ENCODE data around the gene B3GALT6.

B3GALT6 gene

DNA sequence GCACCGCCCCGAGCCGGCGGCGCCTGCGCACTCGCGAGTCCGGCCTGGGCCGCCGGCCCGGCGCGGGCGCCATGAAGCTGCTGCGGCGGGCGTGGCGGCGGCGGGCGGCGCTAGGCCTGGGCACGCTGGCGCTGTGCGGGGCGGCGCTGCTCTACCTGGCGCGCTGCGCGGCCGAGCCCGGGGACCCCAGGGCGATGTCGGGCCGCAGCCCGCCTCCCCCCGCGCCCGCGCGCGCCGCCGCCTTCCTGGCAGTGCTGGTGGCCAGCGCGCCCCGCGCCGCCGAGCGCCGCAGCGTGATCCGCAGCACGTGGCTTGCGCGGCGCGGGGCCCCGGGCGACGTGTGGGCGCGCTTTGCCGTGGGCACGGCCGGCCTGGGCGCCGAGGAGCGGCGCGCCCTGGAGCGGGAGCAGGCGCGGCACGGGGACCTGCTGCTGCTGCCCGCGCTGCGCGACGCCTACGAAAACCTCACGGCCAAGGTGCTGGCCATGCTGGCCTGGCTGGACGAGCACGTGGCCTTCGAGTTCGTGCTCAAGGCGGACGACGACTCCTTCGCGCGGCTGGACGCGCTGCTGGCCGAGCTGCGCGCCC, at the start of gene B3GALT6:
Gene B3GALT6, plus strand, starts transcription at position 30 of the 588 bp plus-strand sequence. Its CDS starts 42 bp downstream, at position 72.
- DNase-seq (ENCODE audit: low read depth): no peak
- peak within 1 kb of the TSS; percentile 93 for H3K4me3 ChIP-seq (ENCODE audit: control insufficient read depth, low read depth, low read length)
- TF ChIP-seq, protein P1, sequence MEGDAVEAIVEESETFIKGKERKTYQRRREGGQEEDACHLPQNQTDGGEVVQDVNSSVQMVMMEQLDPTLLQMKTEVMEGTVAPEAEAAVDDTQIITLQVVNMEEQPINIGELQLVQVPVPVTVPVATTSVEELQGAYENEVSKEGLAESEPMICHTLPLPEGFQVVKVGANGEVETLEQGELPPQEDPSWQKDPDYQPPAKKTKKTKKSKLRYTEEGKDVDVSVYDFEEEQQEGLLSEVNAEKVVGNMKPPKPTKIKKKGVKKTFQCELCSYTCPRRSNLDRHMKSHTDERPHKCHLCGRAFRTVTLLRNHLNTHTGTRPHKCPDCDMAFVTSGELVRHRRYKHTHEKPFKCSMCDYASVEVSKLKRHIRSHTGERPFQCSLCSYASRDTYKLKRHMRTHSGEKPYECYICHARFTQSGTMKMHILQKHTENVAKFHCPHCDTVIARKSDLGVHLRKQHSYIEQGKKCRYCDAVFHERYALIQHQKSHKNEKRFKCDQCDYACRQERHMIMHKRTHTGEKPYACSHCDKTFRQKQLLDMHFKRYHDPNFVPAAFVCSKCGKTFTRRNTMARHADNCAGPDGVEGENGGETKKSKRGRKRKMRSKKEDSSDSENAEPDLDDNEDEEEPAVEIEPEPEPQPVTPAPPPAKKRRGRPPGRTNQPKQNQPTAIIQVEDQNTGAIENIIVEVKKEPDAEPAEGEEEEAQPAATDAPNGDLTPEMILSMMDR (IDR thresholded peaks at IDR 0.05; ENCODE audit: control insufficient read depth, insufficient read depth, low read depth, low read length, missing control alignments): no peak

DNA sequence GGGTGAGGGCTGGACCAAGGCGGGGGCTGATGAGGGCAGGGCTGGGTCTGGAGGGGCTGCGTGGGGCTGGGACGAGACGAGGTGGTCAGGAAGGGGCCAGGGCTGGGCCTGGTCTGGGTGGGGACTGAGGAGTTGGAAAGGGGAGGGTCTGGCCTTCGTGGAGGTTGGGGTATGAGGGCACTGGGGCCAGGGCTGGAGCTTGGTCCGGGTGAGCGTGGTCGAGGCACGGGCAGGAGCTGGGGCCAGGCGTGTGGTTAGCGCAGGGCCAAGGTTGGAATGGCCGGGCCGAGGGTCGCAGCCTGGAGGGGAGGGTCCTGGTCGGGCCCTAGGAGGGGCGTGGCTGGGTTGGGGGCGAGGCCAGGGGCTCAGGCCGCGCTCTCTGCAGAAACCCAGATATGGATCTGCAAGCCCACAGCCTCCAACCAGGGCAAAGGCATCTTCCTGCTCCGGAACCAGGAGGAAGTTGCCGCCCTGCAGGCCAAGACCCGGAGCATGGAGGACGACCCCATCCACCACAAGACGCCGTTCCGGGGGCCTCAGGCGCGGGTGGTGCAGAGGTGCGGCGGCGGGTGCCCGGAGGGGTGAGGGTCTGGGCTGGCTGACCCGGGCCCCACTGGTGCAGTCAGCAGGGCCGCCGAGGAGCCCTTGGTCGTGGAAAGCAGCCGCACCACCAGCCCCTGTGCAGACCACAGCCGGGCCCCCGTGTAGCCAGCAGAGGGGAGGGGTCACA, 49.4 kb upstream of the B3GALT6 start:
- no peak for DNase-seq (ENCODE audit: low read depth)
- TF ChIP-seq, protein P1 (IDR thresholded peaks at IDR 0.05; ENCODE audit: control insufficient read depth, insufficient read depth, low read depth, low read length, missing control alignments): no peak
- H3K4me3 ChIP-seq (ENCODE audit: control insufficient read depth, low read depth, low read length): no peak overlapping the region

DNA sequence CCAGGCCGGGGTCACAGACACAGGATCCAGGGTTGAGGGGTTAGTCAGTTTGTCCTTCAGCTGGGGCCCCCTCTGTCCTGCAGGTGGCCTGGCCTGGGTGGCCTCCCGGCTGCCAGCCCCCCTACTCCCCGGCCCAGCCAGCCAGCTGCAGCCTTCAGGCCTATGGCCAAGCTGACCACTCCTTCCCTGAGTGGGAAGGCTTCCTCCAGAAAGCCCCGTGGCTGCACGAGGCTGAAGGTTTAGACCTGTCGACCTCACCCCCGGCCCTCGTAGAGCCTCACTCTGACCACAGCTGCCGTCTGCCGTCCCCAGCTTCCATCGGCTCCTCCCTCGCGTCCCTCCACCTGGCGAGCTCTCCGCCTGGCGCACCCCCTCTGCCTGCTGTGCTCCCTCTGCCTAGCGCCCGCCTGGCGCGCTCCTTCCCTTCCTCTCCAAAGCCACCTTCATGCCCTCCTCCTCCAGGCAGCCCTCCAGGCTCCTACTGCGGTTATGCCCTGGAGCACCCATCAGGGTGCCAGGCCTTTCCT, 48.8 kb upstream of the B3GALT6 start:
- no peak overlapping the region for H3K4me3 ChIP-seq (ENCODE audit: control insufficient read depth, low read depth, low read length)
- TF ChIP-seq, protein P1 (IDR thresholded peaks at IDR 0.05; ENCODE audit: control insufficient read depth, insufficient read depth, low read depth, low read length, missing control alignments): no peak
- DNase-seq (ENCODE audit: low read depth): no peak

DNA sequence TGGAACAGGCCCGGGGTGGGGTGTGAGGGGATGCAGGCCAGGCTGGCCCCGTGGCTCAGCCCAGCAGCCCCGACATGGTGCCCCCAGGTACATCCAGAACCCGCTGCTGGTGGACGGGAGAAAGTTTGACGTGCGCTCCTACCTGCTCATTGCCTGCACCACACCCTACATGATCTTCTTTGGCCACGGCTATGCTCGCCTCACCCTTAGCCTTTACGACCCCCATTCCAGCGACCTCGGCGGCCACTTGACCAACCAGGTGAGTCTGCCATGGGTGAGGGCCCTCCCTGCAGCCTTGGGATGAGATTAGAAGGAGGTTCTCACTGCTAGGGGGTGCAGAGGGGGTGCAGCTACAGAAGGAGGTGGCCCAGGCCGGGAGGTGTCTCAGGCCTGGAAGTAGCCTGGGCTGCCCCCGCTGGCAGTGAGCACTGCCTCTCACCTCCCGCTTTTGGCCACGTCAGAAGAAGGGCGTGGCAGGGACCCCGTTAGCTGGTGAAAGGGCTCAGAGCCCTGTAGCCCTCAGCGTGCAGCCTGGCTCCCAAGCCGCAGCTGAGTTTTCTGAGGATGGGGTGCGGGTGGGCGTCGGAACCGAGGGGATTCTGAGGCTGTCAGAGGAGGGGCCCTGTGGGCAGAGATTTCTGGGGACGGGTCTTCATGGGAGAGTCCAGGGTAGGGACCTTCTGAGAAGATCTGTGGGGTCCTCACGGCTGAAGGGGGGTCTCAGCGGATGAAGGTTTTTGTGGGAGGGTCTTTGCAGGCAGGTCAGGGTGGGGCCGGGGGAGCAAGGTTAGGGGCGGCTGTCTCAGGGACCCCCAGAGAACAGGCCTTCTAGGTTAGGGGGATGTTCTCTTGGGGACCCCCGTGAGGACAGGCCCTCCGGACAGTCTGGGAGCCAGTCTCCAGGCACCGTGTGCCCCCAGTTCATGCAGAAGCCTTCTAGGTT, 47.9 kb upstream of the B3GALT6 start:
- no peak overlapping the region for H3K4me3 ChIP-seq (ENCODE audit: control insufficient read depth, low read depth, low read length)
- no peak for DNase-seq (ENCODE audit: low read depth)
- TF ChIP-seq, protein P1 (IDR thresholded peaks at IDR 0.05; ENCODE audit: control insufficient read depth, insufficient read depth, low read depth, low read length, missing control alignments): no peak

DNA sequence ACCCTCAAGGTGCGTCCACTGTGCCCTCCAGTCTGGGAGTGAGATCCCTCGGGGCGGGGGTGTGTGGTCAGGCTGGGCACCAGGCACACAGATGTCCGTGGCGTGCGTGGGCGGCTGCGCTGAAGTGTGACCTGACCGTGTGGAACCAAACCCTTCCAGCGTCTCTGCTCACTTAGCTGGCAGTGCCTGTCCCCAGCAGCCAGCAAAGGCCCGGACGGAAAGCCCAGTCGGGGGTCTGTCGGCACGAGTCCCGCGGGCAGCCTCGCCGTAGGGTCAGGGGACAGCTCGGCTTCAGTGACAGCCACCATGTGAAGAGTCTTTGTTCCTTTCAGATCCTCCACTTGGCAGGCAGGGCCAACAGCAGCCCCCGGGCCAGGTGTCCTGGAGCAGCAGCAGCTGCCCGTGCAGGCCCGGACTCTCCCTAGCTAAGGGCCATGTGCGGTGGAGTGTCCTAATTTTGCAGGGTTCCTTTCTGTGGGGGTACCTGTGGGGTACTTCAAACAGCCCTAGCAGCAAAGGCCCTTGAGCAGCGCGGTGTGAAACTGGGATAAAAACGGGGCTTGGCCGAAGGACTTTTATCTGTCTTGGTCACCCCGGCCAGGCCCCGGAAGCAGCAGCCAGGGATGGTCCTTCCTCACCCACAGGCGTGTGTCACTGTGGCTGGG, 46.8 kb upstream of the B3GALT6 start:
- H3K4me3 ChIP-seq (ENCODE audit: control insufficient read depth, low read depth, low read length): no peak overlapping the region
- TF ChIP-seq, protein P1 (IDR thresholded peaks at IDR 0.05; ENCODE audit: control insufficient read depth, insufficient read depth, low read depth, low read length, missing control alignments): no peak
- DNase-seq (ENCODE audit: low read depth): no peak

DNA sequence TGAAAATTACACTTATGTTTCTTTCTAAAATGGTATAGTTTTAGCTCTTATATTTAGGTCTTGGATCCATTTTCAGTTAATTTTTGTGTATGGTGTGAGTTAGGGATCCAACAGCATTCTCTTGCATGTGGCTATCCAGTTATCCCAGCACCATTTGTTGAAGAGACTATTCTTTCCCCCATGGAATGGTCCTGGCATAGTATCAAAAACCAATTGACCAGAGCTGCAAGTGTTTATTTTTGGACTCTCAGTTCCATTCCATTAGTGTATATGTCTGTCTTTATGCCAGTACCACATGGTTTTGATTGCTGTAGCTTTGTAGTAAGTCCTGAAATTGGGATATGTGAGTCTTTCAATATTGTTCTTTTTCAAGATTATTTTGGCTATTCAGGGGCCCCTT, 44.1 kb upstream of the B3GALT6 start:
- TF ChIP-seq, protein P1 (IDR thresholded peaks at IDR 0.05; ENCODE audit: control insufficient read depth, insufficient read depth, low read depth, low read length, missing control alignments): no peak
- DNase-seq (ENCODE audit: low read depth): peak; percentile 18
- H3K4me3 ChIP-seq (ENCODE audit: control insufficient read depth, low read depth, low read length): no peak overlapping the region
